IMR-90 (cell line): ENCODE results near the gene ROBO1.

Experiments
- BHLHE40 ChIP-seq: fragments of 150-350 bp; IDR thresholded peaks from 2 replicates; pipeline ENCODE4 v1.6.1; 2016; ENCODE audit warnings: mild to moderate bottlenecking, low read depth, low read length
- CEBPB ChIP-seq: IDR thresholded peaks from 2 replicates; pipeline ENCODE4 v1.6.1; 2012; ENCODE audit warnings: low read depth, low read length, improper control_type of control experiment
- CHD1 ChIP-seq: IDR thresholded peaks from 2 replicates; pipeline ENCODE4 v1.6.1; 2012; ENCODE audit warnings: low read depth, low read length, improper control_type of control experiment
- ELK1 ChIP-seq: fragments of 150-350 bp; IDR thresholded peaks from 2 replicates; pipeline ENCODE4 v1.6.1; 2016; ENCODE audit warnings: low read depth, mild to moderate bottlenecking, low read length, moderate library complexity, borderline replicate concordance
- MAFK ChIP-seq: IDR thresholded peaks from 2 replicates; pipeline ENCODE4 v1.6.1; 2012; ENCODE audit warnings: low read depth, low read length, improper control_type of control experiment
- MAZ ChIP-seq: IDR thresholded peaks from 2 replicates; pipeline ENCODE4 v1.6.1; 2012; ENCODE audit warnings: low read depth, mild to moderate bottlenecking, low read length, improper control_type of control experiment, moderate library complexity, borderline replicate concordance
- POLR2A ChIP-seq: IDR thresholded peaks from 2 replicates; pipeline ENCODE4 v1.6.1; 2012; ENCODE audit warnings: mild to moderate bottlenecking, low read depth, low read length
- RAD21 ChIP-seq: IDR thresholded peaks from 2 replicates; pipeline ENCODE4 v1.6.1; 2012; ENCODE audit warnings: low read length, improper control_type of control experiment
- RCOR1 ChIP-seq: IDR thresholded peaks from 2 replicates; pipeline ENCODE4 v1.6.1; 2012; ENCODE audit warnings: mild to moderate bottlenecking, low read length, improper control_type of control experiment; ENCODE audit not compliant: insufficient replicate concordance
- SMC3 ChIP-seq: fragments of 150-350 bp; IDR thresholded peaks from 2 replicates; pipeline ENCODE4 v1.6.1; 2016; ENCODE audit warnings: low read depth, mild to moderate bottlenecking, antibody characterized with exemption, low read length, moderate library complexity
- TF ChIP-seq, protein P1 (sequence below): conservative IDR thresholded peaks from 2 replicates; pipeline ENCODE4 v1.5.1; 2012; ENCODE audit warnings: mild to moderate bottlenecking, low read depth, low read length, improper control_type of control experiment
- TF ChIP-seq, protein P2 (sequence below): fragments of 150-350 bp; IDR thresholded peaks from 2 replicates; pipeline ENCODE4 v1.6.1; 2017; ENCODE audit warnings: mild to moderate bottlenecking, antibody characterized with exemption, low read length, low read depth

GRCh38 chr3:79057756-79058155, 710.0 kb downstream of the ROBO1 start:
- TF ChIP-seq, protein P1, sequence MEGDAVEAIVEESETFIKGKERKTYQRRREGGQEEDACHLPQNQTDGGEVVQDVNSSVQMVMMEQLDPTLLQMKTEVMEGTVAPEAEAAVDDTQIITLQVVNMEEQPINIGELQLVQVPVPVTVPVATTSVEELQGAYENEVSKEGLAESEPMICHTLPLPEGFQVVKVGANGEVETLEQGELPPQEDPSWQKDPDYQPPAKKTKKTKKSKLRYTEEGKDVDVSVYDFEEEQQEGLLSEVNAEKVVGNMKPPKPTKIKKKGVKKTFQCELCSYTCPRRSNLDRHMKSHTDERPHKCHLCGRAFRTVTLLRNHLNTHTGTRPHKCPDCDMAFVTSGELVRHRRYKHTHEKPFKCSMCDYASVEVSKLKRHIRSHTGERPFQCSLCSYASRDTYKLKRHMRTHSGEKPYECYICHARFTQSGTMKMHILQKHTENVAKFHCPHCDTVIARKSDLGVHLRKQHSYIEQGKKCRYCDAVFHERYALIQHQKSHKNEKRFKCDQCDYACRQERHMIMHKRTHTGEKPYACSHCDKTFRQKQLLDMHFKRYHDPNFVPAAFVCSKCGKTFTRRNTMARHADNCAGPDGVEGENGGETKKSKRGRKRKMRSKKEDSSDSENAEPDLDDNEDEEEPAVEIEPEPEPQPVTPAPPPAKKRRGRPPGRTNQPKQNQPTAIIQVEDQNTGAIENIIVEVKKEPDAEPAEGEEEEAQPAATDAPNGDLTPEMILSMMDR: no peak
- no peak for TF ChIP-seq POLR2A
- no peak for TF ChIP-seq ELK1
- no peak for TF ChIP-seq RCOR1
- TF ChIP-seq SMC3: no peak
- no peak for TF ChIP-seq CEBPB
- TF ChIP-seq RAD21: no peak
- no peak for TF ChIP-seq BHLHE40
- TF ChIP-seq, protein P2, sequence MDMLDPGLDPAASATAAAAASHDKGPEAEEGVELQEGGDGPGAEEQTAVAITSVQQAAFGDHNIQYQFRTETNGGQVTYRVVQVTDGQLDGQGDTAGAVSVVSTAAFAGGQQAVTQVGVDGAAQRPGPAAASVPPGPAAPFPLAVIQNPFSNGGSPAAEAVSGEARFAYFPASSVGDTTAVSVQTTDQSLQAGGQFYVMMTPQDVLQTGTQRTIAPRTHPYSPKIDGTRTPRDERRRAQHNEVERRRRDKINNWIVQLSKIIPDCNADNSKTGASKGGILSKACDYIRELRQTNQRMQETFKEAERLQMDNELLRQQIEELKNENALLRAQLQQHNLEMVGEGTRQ: no peak
- TF ChIP-seq MAZ: no peak
- TF ChIP-seq CHD1: no peak
- no peak for TF ChIP-seq MAFK
